ENCODE data around the gene C1S.

GRCh38 chr12:7012024-7012607 is 48.4 kb upstream of the C1S start:
- no peak for TF ChIP-seq CTCF (IDR thresholded peaks at IDR 0.05; ENCODE audit: extremely low read depth in 1 of 2, insufficient read depth in 1 of 2, low read depth in 1 of 2, low read length in 2 of 2)
- no peak for TF ChIP-seq EZH2 (IDR thresholded peaks at IDR 0.05; ENCODE audit: borderline replicate concordance, low read depth, low read length, severe bottlenecking)
- no peak for TF ChIP-seq MAX (IDR thresholded peaks at IDR 0.05; ENCODE audit: insufficient read depth, insufficient read length)

Measured in endothelial cell of umbilical vein (primary cell).